ENCODE data around the gene BPGM.

BPGM gene

GRCh38 chr7:134699021-134699818, 52.6 kb downstream of the BPGM start:
- no peak for FAIRE-seq

GRCh38 chr7:134699899-134700298, 53.2 kb downstream of the BPGM start:
- FAIRE-seq, result no peak

GRCh38 chr7:134701272-134701671, 54.6 kb downstream of the BPGM start:
- no peak for FAIRE-seq

- no peak for FAIRE-seq
Measured at GRCh38 chr7:134702366-134703240, 56.0 kb downstream of the BPGM start.

- no peak for FAIRE-seq
Measured at GRCh38 chr7:134703241-134703594, 56.6 kb downstream of the BPGM start.

- no peak for FAIRE-seq
Measured at GRCh38 chr7:134703782-134704181, 57.1 kb downstream of the BPGM start.

- no peak for FAIRE-seq
Measured at GRCh38 chr7:134704827-134705226, 58.2 kb downstream of the BPGM start.

- no peak for FAIRE-seq
Measured at GRCh38 chr7:134705716-134706115, 59.1 kb downstream of the BPGM start.

GRCh38 chr7:134706468-134706867, 59.8 kb downstream of the BPGM start:
- no peak for FAIRE-seq

GRCh38 chr7:134707663-134708378, 61.2 kb downstream of the BPGM start:
- FAIRE-seq, result no peak

- no peak for FAIRE-seq
Measured at GRCh38 chr7:134708692-134709091, 62.0 kb downstream of the BPGM start.

GRCh38 chr7:134709197-134709596, 62.5 kb downstream of the BPGM start:
- FAIRE-seq, result no peak

GRCh38 chr7:134710511-134710853, 63.8 kb downstream of the BPGM start:
- no peak for FAIRE-seq

GRCh38 chr7:134710854-134711624, 64.4 kb downstream of the BPGM start:
- FAIRE-seq, result no peak

GRCh38 chr7:134712196-134712595, 65.5 kb downstream of the BPGM start:
- FAIRE-seq, result no peak

- FAIRE-seq, result no peak
Measured at GRCh38 chr7:134714470-134715205, 68.0 kb downstream of the BPGM start.

- FAIRE-seq, result no peak
Measured at GRCh38 chr7:134718211-134718875, 71.7 kb downstream of the BPGM start.

- no peak for FAIRE-seq
Measured at GRCh38 chr7:134720091-134720935, 73.7 kb downstream of the BPGM start.

- no peak for FAIRE-seq
Measured at GRCh38 chr7:134721171-134721570, 74.5 kb downstream of the BPGM start.

GRCh38 chr7:134722786-134723322, 76.2 kb downstream of the BPGM start:
- FAIRE-seq, result no peak
